Fibroblast of the conjunctiva (primary cell): ENCODE data around the gene BCL2.
"Not testable (repeated sequence)": the region's sequence is repeated elsewhere in the genome, so short reads cannot be mapped to it uniquely, and the experiment has no call there.

Source experiments
- DNase-seq: peaks from one replicate; pipeline ENCODE4 v3.0.0-alpha.2; 2010; ENCODE audit warnings: low read depth

BCL2 gene

DNA sequence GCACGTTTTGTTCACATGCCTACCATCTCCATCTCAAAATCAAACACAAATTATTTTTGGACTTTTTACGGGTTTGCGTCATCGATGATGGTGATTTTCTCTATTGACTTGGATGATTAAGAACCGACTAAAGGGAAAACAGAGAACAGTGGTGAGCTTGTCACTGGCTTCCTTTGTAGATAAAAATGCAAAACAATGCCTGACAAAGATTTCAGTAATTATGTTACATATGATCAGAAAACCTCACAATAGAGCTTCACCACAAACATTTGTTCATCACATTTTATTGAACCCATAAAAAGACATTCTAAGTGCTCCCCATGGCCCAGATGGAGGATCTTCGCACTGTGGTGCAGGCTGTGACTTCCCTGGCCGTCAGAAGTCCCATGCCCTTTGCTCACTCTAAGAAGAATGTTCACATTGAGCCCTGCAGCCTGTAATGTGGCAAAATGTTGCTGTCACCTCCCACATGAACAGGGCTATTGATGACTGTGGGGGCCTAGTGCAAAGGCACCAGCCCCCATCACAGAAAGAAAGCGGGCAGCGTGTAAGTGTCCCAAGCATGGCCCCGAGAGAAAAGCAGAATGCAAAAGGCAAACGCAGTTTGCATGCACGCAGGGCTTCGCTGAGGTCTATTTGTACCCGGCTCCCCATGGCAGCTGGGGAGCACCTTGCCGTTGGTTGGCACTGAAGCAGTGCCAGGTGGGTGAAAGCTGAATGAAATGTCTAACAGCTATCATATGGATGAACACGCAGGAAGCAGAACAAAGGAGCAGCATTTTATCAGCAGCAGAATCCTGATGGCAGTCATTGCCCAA, 60.6 kb downstream of the BCL2 start:
- DNase-seq, result no peak

DNA sequence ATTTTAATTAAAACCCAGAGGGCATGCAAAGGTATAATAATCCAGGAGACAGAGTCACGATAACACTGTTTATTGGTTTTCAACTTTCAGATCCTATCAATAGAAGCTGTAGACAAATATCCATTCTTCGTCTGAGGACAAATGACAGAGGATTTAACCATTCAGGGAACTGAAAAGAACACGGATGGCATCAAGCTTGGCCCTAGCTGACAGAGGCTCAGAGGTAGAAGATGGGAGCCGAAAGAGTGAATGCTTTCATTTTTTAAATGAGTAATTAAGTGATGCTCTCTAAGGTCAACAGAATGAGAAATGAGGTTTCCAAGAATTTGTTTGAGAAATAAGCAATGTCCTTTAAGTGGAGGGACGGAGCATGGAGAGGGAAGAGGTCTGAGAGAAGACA, 62.1 kb downstream of the BCL2 start:
- no peak for DNase-seq

DNA sequence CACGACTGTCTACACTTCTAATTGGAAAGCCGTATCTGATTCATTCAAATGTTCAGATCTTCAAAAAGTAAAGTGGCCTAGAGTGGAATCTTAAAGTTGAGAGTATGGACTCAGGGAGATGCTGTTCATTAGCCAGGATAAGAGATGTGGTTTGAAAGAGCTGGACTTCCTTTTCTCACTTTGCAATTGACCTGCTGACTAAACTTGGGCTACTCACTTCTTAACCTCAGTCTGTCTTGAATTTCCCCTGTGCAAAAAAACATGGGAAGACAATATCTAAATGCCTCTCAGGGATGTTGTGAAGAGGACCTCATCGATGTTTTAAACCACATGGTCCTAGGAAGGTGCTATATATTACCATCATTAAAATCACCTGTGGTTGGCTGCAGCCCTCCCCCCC, 64.1 kb downstream of the BCL2 start:
- no peak for DNase-seq

DNA sequence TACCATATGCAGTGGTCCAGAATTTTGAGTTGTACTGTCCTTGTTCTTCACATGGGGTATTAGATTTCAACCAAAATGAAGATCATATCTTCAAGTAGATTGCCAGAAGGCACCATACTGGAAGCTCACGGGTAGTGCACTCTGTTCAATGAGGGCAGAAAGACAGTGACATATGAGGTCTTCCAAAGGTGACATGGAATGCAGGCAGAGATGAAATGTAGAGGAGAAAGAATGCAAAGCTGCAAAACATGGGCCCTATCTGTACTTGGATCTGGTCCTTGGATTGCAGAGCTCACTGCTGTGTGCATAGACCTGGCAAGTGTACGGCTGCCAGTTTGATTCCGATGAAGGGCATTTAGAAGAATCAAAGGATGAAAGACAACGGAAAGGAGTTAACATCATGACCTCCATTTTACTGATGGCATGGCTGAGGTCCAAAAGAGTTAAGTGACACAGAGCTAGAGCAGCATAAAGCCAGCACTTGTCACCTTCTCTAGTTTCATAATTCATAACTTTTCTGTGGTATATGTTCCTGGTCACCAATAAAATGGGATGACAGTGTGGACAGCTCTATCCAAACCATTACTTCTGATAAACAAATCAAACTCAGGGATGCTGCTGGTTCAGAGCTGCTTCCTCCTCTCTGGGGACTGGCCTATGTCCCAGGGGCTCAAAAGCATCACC, 64.7 kb downstream of the BCL2 start:
- no peak for DNase-seq

DNA sequence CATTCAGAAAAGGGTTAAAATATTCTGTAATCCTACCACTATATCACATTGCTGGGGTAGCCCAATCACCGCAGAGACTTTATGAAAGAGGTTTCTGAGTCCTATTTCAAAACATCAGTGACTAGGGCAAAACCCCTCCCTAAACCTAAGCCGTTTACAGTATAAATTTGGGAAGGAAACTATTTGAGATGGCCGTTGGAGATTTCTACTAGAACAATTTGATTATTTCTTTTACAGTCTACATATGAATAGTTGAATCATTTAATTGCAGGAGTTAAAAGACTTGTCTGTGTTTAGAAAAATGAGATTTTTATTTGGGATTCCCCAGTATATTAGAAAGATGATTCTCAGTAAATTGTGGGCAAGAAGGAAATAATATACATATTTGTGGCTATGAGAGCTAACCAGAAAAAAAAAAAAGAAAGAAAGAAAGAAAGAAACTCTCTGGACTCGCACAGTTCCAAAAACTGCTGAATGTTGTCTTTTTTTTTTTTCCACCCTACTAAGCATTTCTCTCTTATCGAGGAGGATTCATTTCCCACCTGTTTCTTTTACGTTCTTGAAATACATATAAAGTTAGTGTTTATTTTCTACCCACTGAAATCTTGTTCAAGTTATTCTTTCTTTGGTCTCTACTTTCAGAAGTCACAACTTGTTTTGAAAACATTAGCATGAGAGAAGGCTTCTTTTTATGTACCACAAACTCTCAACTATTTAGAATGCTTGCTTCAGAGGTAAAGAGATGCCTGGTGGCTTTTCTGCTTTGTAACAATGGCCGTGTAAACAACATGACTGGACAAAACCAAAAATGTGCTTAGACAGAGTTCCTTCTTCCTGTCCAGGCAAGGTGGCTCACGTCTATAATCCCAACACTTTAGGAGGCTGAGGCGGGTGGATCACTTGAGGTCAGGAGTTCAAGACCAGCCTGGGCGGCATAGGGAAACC, 65.9 kb downstream of the BCL2 start:
- peak; percentile 8 for DNase-seq

DNA sequence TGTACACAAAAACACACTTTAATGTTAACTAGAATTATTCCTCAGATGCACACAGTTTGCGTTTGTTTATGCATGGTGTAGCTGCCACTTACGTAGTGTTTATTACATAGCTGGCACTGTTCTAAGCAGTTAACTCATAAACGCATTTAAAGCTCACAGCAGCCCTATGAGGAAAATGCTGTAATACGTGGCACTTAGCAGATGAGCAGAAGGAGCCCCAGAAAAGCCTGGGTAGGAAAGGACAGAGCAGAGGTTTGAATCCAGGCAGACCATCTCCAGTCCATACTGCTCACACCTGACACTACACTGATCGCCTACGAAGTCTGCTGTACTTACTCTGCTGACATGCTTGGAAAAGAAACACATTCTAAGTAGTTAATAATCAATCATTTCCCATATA, 66.6 kb downstream of the BCL2 start:
- DNase-seq, result no peak

DNA sequence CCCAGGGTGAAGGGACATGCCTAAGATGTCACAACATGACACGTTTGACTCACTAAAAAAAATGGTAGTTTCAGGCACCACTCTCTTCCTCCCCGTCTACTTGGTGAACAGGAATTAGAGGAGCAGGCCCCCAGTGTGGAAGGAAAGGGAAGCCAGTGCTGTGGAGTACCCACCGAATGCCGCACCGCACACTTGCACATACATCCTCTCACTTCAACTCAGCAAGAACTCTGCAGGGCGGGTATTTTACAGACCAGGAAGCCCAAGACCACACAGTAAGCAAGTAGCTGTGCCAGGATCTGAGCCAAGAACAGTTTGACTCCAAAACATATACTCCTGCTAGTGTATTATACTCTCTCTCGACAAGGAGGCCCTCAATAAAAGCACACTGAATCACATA, 69.8 kb downstream of the BCL2 start:
- no peak for DNase-seq

DNA sequence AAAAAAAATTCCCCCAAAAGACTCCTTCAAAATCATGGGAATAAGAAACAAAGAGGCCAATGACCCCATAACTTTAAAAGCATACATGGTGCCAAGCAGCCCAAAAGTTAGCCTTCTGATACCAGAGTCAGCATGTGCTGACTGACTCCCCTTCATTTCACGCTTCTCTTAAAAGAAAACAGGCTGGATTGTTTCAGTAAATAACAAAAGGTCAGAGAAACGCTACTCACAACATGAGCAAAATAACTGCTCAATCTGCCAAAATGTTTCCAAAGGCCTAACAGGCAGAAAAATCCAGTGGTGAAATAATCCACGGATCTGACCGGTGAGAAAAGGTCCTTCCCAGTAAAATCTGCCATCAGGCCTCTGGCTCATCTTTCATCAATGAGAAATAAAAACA, 71.6 kb downstream of the BCL2 start:
- DNase-seq, result no peak

DNA sequence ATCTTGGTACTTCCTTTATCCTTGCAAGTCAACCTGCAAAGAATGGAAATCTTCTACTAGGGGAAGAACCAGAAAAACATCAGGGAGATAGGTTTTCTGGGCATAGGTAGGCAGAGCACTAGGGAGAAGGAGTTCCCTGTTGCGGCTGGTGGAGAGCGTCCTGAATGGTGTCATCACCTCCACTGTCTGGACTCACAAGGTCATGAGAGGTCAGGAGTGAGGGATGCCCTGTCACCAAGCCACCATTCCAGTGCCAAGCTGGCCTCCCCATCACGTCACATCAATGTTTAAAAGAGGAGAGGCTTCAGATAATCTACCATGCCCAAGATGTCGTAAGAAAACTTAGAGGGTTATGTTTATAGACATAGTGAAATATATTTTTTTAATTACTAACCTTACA, 72.1 kb downstream of the BCL2 start:
- DNase-seq, result no peak

DNA sequence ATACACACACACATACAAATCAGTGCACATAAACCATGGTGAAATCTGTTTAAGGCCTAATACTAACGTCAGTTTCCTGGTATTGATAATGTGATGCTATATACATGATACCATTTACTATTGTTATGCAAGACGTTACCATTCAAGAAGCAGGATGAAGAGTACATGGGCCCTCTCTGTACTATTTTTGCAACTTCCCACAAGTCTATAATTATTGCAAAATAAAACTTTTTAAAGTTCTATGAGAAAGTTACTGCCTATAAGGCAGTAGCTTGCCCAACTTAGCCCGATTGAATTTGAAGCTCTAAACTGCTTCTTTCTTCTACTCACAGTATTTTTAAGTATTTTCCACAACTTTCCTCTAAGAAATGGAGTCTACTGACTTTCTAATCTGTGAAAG, 74.0 kb downstream of the BCL2 start:
- no peak for DNase-seq

DNA sequence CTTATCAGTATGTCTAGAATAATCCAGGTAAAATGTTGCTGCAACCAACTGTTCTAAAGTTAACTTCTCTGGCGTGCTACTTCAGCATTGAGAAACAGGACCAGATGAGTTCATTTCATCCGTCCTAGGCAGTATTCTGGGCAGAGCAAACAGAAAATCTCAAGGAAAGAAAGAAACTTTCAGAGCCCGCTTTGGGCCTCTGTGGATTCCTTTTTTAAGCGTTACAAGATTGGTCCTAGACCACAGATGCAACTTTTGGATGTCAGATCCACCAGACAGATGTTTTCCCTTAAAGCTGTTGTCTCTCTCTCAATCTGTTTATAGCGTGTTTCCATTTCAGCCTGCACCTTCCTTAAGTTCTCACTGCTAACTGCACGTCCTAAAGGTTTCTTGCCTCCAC, 75.0 kb downstream of the BCL2 start:
- DNase-seq, result peak; percentile 4

DNA sequence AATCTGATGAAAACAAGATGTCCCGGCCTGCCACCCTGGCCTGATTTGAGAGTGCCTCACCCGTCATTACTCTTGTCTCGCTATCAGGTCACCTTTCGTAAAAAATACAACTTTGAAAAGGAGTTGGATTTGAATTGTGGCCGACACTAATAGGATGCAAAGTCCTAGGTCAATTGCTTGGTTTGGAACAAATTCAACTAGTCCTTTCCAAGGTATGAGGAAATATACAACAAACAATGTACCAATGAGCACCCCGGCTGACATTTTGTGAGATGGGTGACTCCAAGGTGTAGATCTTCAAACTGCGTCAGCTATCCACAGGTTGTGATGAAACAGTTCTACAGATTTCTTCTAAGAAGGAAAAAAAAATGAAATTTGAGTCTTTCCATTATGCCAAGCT, 77.8 kb downstream of the BCL2 start:
- no peak for DNase-seq

DNA sequence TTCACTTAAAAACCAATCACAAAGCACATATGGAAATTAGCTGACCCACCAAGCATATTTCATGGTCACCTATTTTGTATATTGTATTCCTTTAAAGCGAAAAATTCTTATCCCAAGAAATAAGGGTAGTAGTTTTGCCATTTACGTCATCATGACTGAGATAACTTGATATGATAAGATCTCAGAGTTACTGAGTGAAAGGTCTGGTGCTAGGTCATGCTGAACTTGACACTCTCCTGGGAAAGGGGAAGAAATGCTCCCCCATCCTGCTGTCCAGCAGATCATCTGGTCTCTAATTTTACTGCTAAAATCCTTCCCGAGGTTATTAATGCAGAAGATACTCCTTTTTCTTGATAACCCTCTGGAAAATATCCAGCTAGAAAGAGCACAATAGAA, 78.3 kb downstream of the BCL2 start:
- DNase-seq, result no peak

DNA sequence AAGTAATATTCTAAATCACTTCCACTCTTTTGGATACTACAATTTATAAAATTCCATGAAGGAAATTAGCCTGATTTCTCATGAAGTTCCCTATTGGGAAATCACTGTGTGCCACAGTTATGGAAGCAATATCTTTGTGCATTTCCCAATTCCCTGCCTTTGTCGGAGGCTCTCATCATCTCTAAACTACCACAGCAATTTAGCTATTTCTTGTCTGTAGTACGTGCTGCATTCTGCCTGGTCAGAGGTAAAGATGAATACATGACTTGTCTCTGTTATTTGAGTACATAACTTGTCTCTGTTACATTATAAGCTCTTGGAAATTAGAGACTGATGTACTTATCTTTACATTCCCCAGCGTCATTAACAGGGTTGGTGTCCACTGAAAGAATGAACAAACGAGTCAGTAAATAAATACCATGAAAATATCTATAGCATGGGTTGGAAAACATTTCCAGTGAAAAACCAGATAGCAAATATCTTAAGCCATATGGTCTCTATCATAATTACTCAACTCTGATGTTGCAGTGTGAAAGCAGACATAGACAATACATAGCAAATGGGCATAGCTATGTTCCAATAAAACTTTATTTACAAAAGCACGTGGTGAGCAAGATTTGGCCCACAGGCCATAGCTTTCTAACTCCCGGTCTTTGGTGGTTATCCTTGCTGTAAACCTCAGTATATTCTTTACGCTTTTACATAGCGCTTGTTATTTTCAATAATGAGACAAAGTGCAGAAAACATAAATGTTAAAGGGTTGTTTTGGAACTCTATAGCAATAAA, 78.8 kb downstream of the BCL2 start:
- no peak for DNase-seq

DNA sequence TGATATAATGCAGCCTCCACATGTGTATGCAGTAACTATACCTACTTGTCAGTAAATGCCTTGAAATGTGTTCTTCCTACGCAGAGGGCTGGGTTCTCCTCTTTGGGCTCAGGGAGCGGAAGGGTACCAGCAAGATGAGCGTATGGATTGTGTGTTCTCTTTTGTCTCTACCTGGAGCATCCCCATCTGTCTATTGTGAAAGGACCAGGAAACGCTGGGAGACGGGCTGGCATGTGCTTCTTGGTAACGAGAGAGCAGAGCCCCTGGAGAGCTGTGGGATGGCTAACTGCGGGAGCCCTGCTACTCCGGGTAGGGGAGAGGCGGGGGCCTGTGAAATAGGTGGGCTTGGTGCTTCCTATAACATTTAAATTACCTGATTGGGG, 80.9 kb downstream of the BCL2 start:
- DNase-seq, result no peak

DNA sequence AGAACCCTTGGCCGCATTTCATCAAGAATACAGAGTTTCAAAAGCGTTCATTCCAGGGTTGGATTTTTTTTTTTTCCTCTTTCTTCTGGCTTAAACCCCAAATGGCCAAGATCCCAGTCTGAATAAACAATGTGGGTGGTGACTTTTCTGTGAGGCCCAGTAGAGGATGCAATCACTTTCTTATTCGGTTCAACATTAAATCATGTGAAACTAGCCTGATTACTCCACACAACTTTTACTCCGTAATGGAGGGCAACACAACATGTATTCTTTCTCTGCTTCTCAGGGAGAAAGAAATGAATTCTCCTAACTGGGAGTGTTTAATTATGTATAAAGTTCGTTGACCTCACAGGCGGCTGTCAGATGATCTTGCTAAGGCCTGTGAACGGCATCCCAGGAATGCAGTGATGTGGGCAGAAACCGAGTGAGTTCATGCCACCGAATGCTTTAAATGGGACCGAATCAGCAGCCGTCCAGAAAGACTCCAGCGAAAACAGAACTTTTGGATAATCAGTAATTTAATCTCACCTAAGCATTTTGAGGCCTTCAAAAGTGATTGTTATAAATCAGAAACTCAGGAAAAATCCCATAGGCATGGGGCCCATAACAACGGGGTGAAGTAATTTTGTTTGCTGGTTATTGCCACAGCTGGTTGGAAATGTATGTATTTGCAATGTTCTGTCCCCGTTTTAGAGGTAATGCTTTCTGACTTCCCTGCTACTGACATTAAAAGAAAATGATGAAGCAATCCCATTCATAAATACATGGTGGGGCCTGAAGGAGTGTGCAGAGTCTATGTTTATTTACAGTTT, 81.5 kb downstream of the BCL2 start:
- peak; percentile 77 for DNase-seq

DNA sequence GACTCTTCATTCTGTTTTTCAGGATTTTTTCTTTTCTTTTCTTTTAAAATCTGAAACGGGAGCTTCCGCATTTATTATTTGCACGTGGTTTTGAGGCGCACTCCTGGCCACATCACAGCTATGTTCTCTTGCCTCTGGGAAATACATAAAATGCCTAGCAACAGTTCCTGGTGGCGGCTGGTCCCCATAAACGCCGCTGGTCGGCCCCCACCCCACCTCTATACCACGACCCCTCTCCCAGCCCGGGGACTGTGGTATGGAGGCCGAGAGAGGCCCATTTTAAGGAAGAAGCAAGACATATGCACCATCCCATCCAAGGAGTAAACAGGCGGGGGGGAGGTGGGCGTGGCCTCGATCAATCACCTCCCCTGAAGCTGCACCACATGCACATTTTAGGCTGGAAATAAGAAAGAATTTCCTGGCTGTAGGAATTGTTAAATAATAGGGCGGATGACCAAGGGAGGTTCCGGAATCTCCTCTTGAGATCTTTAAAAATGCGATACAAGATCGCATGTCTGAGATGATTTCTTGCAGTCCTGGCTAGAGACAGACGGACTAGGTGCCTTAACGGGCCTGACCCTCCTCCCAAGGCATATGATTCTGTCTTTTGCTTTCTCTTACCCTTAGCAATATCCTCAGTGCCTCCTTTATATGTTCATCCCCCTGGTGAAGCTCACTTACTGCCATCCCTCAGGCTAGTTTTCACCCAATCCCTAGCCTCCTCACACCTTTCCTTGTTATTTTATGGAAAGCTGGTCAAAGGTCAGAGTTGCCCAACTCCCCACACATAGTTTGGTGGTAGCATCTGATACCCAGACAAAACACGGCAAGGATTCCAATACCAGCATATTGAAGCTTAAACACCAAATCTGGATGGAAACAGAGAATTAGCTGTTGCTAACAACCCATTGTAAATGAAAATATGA, 82.4 kb downstream of the BCL2 start:
- DNase-seq, result no peak

DNA sequence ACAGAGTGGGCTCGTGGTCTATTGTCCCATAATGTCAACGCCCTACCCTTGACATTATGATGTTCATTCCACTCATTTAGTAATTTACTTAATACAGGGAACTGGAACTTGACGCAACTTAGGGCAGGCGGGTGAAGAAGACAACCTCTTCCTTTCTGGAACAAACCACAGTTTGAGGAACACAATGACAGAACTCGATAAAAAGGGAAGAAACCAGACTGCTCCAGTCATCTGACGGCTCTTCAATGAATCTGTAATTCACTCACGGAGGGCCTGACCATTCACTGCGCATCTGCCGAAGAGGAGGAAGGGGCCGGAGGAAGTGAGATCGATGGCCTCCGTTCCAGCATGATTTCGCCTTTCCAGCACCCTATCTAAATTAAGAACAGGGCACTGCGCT, 83.2 kb downstream of the BCL2 start:
- no peak for DNase-seq

DNA sequence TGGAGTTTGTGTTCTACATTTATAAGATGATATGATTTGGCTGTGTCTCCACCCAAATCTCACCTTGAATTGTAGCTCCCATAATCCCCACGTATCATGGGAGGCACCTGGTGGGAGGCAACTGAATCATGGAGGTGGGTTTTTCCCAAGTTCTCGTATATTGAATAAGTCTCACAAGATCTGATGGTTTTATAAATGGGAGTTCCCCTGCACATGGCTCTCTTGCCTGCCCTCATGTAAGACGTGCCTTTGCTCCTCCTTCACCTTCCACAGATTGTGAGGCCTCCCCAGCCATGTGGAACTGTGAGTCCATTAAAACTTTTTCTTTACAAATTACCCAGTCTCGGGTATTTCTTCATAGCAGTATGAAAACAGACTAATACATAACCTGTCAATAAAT, 83.6 kb downstream of the BCL2 start:
- DNase-seq, result not testable (repeated sequence)

DNA sequence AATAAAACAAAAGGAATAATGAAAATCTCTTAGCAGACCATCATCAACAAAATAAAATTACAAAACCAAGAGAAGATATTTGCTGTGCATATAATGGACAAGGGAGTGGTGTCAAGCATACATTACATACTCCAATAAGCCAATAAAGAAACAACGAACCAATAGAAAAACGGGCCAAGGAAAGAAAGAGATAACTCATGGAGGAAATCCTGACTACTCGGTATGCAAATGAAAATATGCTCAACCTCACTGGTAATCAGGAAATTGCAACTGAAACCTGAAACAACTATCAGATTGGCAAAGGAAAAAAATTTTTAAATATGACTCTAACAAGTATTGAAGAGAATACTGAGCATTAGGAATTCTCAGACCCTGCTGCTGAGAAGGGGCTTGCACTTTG, 84.7 kb downstream of the BCL2 start:
- no peak for DNase-seq
